ELF-1 (cell line): ENCODE data around the gene CCDC12.
A peak's percentile ranks its signal among the peaks of the same experiment; 100 is the strongest.

ENCODE experiments used
- DNase-seq: peaks from one replicate; pipeline ENCODE4 v3.0.0-alpha.2; 2016; ENCODE audit warnings: low read depth, low spot score

The CCDC12 gene

GRCh38 chr3:46976326-46977190 is at the start of gene CCDC12:
TSS of gene CCDC12 (minus strand) at chr3:46976745. CDS start at chr3:46976732, 13 bp downstream.
- peak; percentile 97 for DNase-seq

- DNase-seq = no peak
These were observed 48.4 kb upstream of the CCDC12 start for GRCh38 chr3:47024932-47025331.

- no peak for DNase-seq
These were observed 46.1 kb upstream of the CCDC12 start for GRCh38 chr3:47022641-47023071.

GRCh38 chr3:47020311-47020710 is 43.8 kb upstream of the CCDC12 start:
- DNase-seq = no peak

GRCh38 chr3:47019201-47019600 is 42.7 kb upstream of the CCDC12 start:
- DNase-seq = no peak

GRCh38 chr3:47018269-47018611 is 41.7 kb upstream of the CCDC12 start:
- DNase-seq = no peak

GRCh38 chr3:47017504-47018268 is 41.1 kb upstream of the CCDC12 start:
- peak; percentile 71 for DNase-seq

- DNase-seq = no peak
These were observed 40.4 kb upstream of the CCDC12 start for GRCh38 chr3:47016934-47017435.

- DNase-seq = no peak
These were observed 39.8 kb upstream of the CCDC12 start for GRCh38 chr3:47016086-47016933.

GRCh38 chr3:47015151-47015550 is 38.6 kb upstream of the CCDC12 start:
- no peak for DNase-seq

- no peak for DNase-seq
These were observed 37.5 kb upstream of the CCDC12 start for GRCh38 chr3:47014036-47014435.

GRCh38 chr3:47013231-47013630 is 36.7 kb upstream of the CCDC12 start:
- DNase-seq = no peak

GRCh38 chr3:47012342-47013230 is 36.0 kb upstream of the CCDC12 start:
- no peak for DNase-seq

- no peak for DNase-seq
These were observed 34.8 kb upstream of the CCDC12 start for GRCh38 chr3:47011371-47011770.

GRCh38 chr3:47010910-47011309 is 34.4 kb upstream of the CCDC12 start:
- no peak for DNase-seq

GRCh38 chr3:47010111-47010712 is 33.7 kb upstream of the CCDC12 start:
- no peak for DNase-seq

- DNase-seq = peak; percentile 95
These were observed 32.9 kb upstream of the CCDC12 start for GRCh38 chr3:47009225-47010110.

- no peak for DNase-seq
These were observed 32.3 kb upstream of the CCDC12 start for GRCh38 chr3:47008851-47009224.

GRCh38 chr3:47008234-47008796 is 31.8 kb upstream of the CCDC12 start:
- no peak for DNase-seq
